Transverse colon (tissue), 4 donors: ENCODE results near the gene FMO2. TPM values are rescaled to one million over a fixed set of nuclear protein-coding genes. Genes with fewer than 3 reads are reported as not detected.

ENCODE experiments used
- DNase-seq: peaks from one replicate; pipeline ENCODE4 v3.0.0-alpha.2; 2019
- H3K27ac ChIP-seq, 4 donors: fragments of 200-600 bp; sonication (generic); 2 replicates each; pipeline ENCODE4 v1.5.1; 2016 to 2018; ENCODE audit warnings: inconsistent platforms in 4 of 4
- H3K27me3 ChIP-seq: fragments of 200-600 bp; sonication (generic); 2 replicates; pipeline ENCODE4 v1.5.1; 2017; ENCODE audit warnings: inconsistent platforms
- H3K36me3 ChIP-seq, 4 donors: fragments of 200-600 bp; sonication (generic); 2 replicates each; pipeline ENCODE4 v1.5.1; 2017 to 2019; ENCODE audit warnings: inconsistent platforms in 4 of 4
- H3K4me1 ChIP-seq, 4 donors: fragments of 200-600 bp; sonication (generic); 2 replicates each; pipeline ENCODE4 v1.5.1; 2017 to 2020; ENCODE audit warnings: inconsistent platforms in 4 of 4
- H3K4me3 ChIP-seq, 4 donors: fragments of 200-600 bp; sonication (generic); 1 replicate in 1 of 4; 2 replicates in 3 of 4; pipeline versions ENCODE4 v1.5.1 to v1.6.1; 2017 to 2019; ENCODE audit warnings: inconsistent platforms in 4 of 4
- H3K9me3 ChIP-seq, 2 donors: fragments of 200-600 bp; sonication (generic); 2 replicates each; pipeline ENCODE4 v1.5.1; 2017 to 2019; ENCODE audit warnings: inconsistent platforms in 2 of 2
- CTCF ChIP-seq, 5 experiments: fragments of 200-600 bp in 3 of 5; fragments of 450-650 bp in 2 of 5; sonication (generic) in 3 of 5; IDR thresholded peaks; 1 replicate in 2 of 5; 2 replicates in 3 of 5; pipeline ENCODE4 v1.5.1; 2016 to 2017; ENCODE audit warnings: antibody characterized with exemption in 5 of 5, inconsistent platforms in 3 of 5, mild to moderate bottlenecking in 2 of 5, moderate library complexity in 1 of 5
- EP300 ChIP-seq: sonication (generic); formaldehyde crosslinking; IDR thresholded peaks from one replicate; pipeline ENCODE4 v1.6.1; 2017; ENCODE audit warnings: antibody characterized with exemption, low read depth
- POLR2A ChIP-seq: fragments of 450-650 bp; IDR thresholded peaks from one replicate; pipeline ENCODE4 v1.6.1; 2016; ENCODE audit warnings: antibody characterized with exemption, mild to moderate bottlenecking, moderate library complexity
- POLR2AphosphoS5 ChIP-seq, 3 donors: sonication (generic); formaldehyde crosslinking; IDR thresholded peaks; one replicate each; pipeline ENCODE4 v1.6.1; 2016; ENCODE audit warnings: antibody characterized with exemption in 3 of 3
- WGBS, 2 donors: methylation state at CpG; one replicate each; pipeline ENCODE4 v1.1.5; 2018; ENCODE audit warnings: low coverage in 1 of 2; 5-methylcytosine and 5-hydroxymethylcytosine counted together
- in situ Hi-C, 4 donors: fragments of 200-750 bp; cut with MboI; loops; one replicate each; pipeline versions ENCODE4 v1.15.0 to v1.15.1; 2017; ENCODE audit warnings: low sequenced_read_pairs in 3 of 4, low pct_ligation_motif_present in 1 of 4, low pct_unique_long_range_greater_than_20kb in 1 of 4
- intact Hi-C: fragments of 100-400 bp; cut with DNase I; formaldehyde crosslinking; loops from one replicate; pipeline ENCODE4 v1.15.1; 2023; ENCODE audit warnings: low total_unique reads
- total RNA-seq, 4 donors: library from RNA; depleted of rRNA; stranded (reverse); fragments of >200 nt; gene quantifications; one replicate each; pipeline ENCODE4 v1.1.0, GENCODE V29; 2016

Gene FMO2
- total RNA-seq, 4 donors from 2014 or later = 3.0 to 12.5 (median 4.9) TPM; not detected in 1

- no peak for DNase-seq
- Histone ChIP-seq H3K9me3 (no peaks in the 10 kb centered on the region), H3K4me3 (no peak overlapping the region), H3K27ac (peak overlapping the region; percentile 59 to 73 (median 66)), H3K27me3 (no peaks in the 10 kb centered on the region), H3K4me1 (peaks cover 0 to 16% (median 2%) of the 10 kb centered on the region in 4 donors), H3K36me3 (no peaks in the 10 kb centered on the region)
- TF ChIP-seq EP300 (no peak), POLR2AphosphoS5 (IDR thresholded peaks at IDR 0.05) (no peak), POLR2A (no peak), CTCF (IDR thresholded peaks at IDR 0.05) (no peak)
- WGBS, 2 donors = 45 to 60% methylated on average over 2 to 5 of the region's 5 CpGs
- intact Hi-C loops (no loop called here), in situ Hi-C loops (no loop called here)
These were observed 44.7 kb upstream of the FMO2 start for GRCh38 chr1:171140401-171140800.

GRCh38 chr1:171140956-171141687 lies 44.0 kb upstream of the FMO2 start:
- in situ Hi-C loops = no loop called here
- intact Hi-C loops = no loop called here
- TF ChIP-seq POLR2AphosphoS5 (IDR thresholded peaks at IDR 0.05) = no peak
- no peak for TF ChIP-seq POLR2A
- no peak for TF ChIP-seq CTCF (IDR thresholded peaks at IDR 0.05)
- no peak for TF ChIP-seq EP300
- peaks cover 0 to 16% (median 2%) of the 10 kb centered on the region in 4 donors for H3K4me1 ChIP-seq
- H3K4me3 ChIP-seq = no peak overlapping the region
- WGBS, 2 donors = 32 to 36% methylated on average over 4 of the region's 4 CpGs
- no peaks in the 10 kb centered on the region for H3K36me3 ChIP-seq
- H3K27me3 ChIP-seq = no peaks in the 10 kb centered on the region
- no peak for DNase-seq
- no peaks in the 10 kb centered on the region for H3K9me3 ChIP-seq
- H3K27ac ChIP-seq = peak overlapping the region; percentile 59 to 73 (median 66)

- intact Hi-C loops (no loop called here), in situ Hi-C loops (no loop called here)
- 32 to 74% methylated on average over 5 to 6 of the region's 6 CpGs for WGBS, 2 donors
- Histone ChIP-seq H3K36me3 (no peaks in the 10 kb centered on the region), H3K27ac (peak overlapping the region; percentile 59 to 73 (median 66)), H3K4me1 (peaks cover 0 to 16% (median 2%) of the 10 kb centered on the region in 4 donors), H3K4me3 (no peak overlapping the region), H3K27me3 (no peaks in the 10 kb centered on the region), H3K9me3 (no peaks in the 10 kb centered on the region)
- peak; percentile 14 for DNase-seq
- TF ChIP-seq CTCF (IDR thresholded peaks at IDR 0.05) (no peak), EP300 (peak; percentile 34), POLR2AphosphoS5 (IDR thresholded peaks at IDR 0.05) (peak; percentile 28 to 54 (median 51))
These were observed 43.2 kb upstream of the FMO2 start for GRCh38 chr1:171141688-171142415.
